Astrocyte of the spinal cord (primary cell): ENCODE measurements around the gene TMEM35B.

Source experiments
- DNase-seq: peaks from one replicate; pipeline ENCODE4 v3.0.0; 2011; ENCODE audit warnings: low read depth, low spot score
- H3K4me3 ChIP-seq: 2 replicates; pipeline ENCODE4 v1.5.1; 2011; ENCODE audit warnings: low read depth, mild to moderate bottlenecking, low read length, moderate library complexity
- CTCF ChIP-seq: IDR thresholded peaks from 2 replicates; pipeline ENCODE4 v1.5.1; 2012; ENCODE audit warnings: low read depth, mild to moderate bottlenecking, low read length, inconsistent platforms
- in situ Hi-C: cut with HindIII; loops from 2 replicates; pipeline ENCODE4 v1.10.0; 2017; ENCODE audit warnings: low sequenced_read_pairs

TMEM35B gene

GRCh38 chr1:34984793-34985608, at the start of gene TMEM35B:
TSS of gene TMEM35B (minus strand) at chr1:34985347. CDS start at chr1:34985305, 42 bp downstream.
- peak within 1 kb of the TSS; percentile 74 for H3K4me3 ChIP-seq
- DNase-seq = peak; percentile 59
- in situ Hi-C loops = no loop called here
- TF ChIP-seq CTCF = no peak

- H3K4me3 ChIP-seq = no peak overlapping the region
- in situ Hi-C loops = no loop called here
- TF ChIP-seq CTCF = no peak
- no peak for DNase-seq
Measured at GRCh38 chr1:35033346-35033745, 48.2 kb upstream of the TMEM35B start.

- no peak for DNase-seq
- in situ Hi-C loops = no loop called here
- H3K4me3 ChIP-seq = peak overlapping the region; percentile 84
- TF ChIP-seq CTCF = no peak
Measured at GRCh38 chr1:35032384-35032739, 47.2 kb upstream of the TMEM35B start.

- in situ Hi-C loops = no loop called here
- DNase-seq = peak; percentile 57
- no peak for TF ChIP-seq CTCF
- H3K4me3 ChIP-seq = peak overlapping the region; percentile 84
Measured at GRCh38 chr1:35030756-35031446, 45.8 kb upstream of the TMEM35B start.

GRCh38 chr1:35030338-35030737, 45.2 kb upstream of the TMEM35B start:
- DNase-seq = no peak
- in situ Hi-C loops = no loop called here
- peak overlapping the region; percentile 84 for H3K4me3 ChIP-seq
- no peak for TF ChIP-seq CTCF

GRCh38 chr1:35029761-35030160, 44.6 kb upstream of the TMEM35B start:
- in situ Hi-C loops = no loop called here
- no peak for DNase-seq
- H3K4me3 ChIP-seq = no peak overlapping the region
- no peak for TF ChIP-seq CTCF
